ENCODE results near the gene TRAPPC5.
A peak's percentile ranks its signal among the peaks of the same experiment; 100 is the strongest.
"Not testable (repeated sequence)": the region's sequence is repeated elsewhere in the genome, so short reads cannot be mapped to it uniquely, and the experiment has no call there.

Gene TRAPPC5

GRCh38 chr19:7680606-7681339, at the start of gene TRAPPC5:
Gene TRAPPC5 (plus strand): TSS chr19:7680833. CDS start chr19:7682254, 1,421 bp downstream.
- peak; percentile 56 to 71 for DNase-seq (ENCODE audit: low read depth in 2 of 2, low spot score in 1 of 2)

- no peak for DNase-seq (ENCODE audit: low read depth in 2 of 2, low spot score in 1 of 2)
Measured at GRCh38 chr19:7631577-7631976, 49.1 kb upstream of the TRAPPC5 start.

- DNase-seq (ENCODE audit: low read depth in 2 of 2, low spot score in 1 of 2): no peak
Measured at GRCh38 chr19:7632340-7633203, 48.1 kb upstream of the TRAPPC5 start.

GRCh38 chr19:7633698-7634097, 46.9 kb upstream of the TRAPPC5 start, which contains the start of gene PCP2:
Gene PCP2 (minus strand): TSS chr19:7633719. CDS start chr19:7633457, 262 bp downstream.
- DNase-seq (ENCODE audit: low read depth in 2 of 2, low spot score in 1 of 2): no peak

- DNase-seq (ENCODE audit: low read depth in 2 of 2, low spot score in 1 of 2): no peak
Measured at GRCh38 chr19:7635670-7636069, 45.0 kb upstream of the TRAPPC5 start.

- DNase-seq (ENCODE audit: low read depth in 2 of 2, low spot score in 1 of 2): no peak
Measured at GRCh38 chr19:7636317-7636690, 44.3 kb upstream of the TRAPPC5 start.

- peak; percentile 81 to 87 for DNase-seq (ENCODE audit: low read depth in 2 of 2, low spot score in 1 of 2)
Measured at GRCh38 chr19:7636691-7637373, 43.8 kb upstream of the TRAPPC5 start, which contains the start of gene STXBP2. Gene STXBP2 (plus strand): TSS chr19:7637110. CDS start chr19:7637150, 40 bp downstream.

- no peak for DNase-seq (ENCODE audit: low read depth in 2 of 2, low spot score in 1 of 2)
Measured at GRCh38 chr19:7637374-7638256, 43.0 kb upstream of the TRAPPC5 start.

- DNase-seq (ENCODE audit: low read depth in 2 of 2, low spot score in 1 of 2): no peak
Measured at GRCh38 chr19:7638802-7639465, 41.7 kb upstream of the TRAPPC5 start.

GRCh38 chr19:7639863-7640348, 40.7 kb upstream of the TRAPPC5 start:
- DNase-seq (ENCODE audit: low read depth in 2 of 2, low spot score in 1 of 2): no peak

- no peak for DNase-seq (ENCODE audit: low read depth in 2 of 2, low spot score in 1 of 2)
Measured at GRCh38 chr19:7640803-7641202, 39.8 kb upstream of the TRAPPC5 start.

- no peak for DNase-seq (ENCODE audit: low read depth in 2 of 2, low spot score in 1 of 2)
Measured at GRCh38 chr19:7641290-7642276, 39.0 kb upstream of the TRAPPC5 start.

- no peak for DNase-seq (ENCODE audit: low read depth in 2 of 2, low spot score in 1 of 2)
Measured at GRCh38 chr19:7642295-7643030, 38.2 kb upstream of the TRAPPC5 start.

GRCh38 chr19:7643031-7643415, 37.6 kb upstream of the TRAPPC5 start:
- DNase-seq (ENCODE audit: low read depth in 2 of 2, low spot score in 1 of 2): no peak

GRCh38 chr19:7643629-7644549, 36.7 kb upstream of the TRAPPC5 start:
- DNase-seq (ENCODE audit: low read depth in 2 of 2, low spot score in 1 of 2): not testable (repeated sequence)

- DNase-seq (ENCODE audit: low read depth in 2 of 2, low spot score in 1 of 2): no peak
Measured at GRCh38 chr19:7644550-7644877, 36.1 kb upstream of the TRAPPC5 start.

- no peak for DNase-seq (ENCODE audit: low read depth in 2 of 2, low spot score in 1 of 2)
Measured at GRCh38 chr19:7645163-7645562, 35.5 kb upstream of the TRAPPC5 start.

Data from stimulated activated CD8-positive, alpha-beta memory T cell treated with anti-CD3 and anti-CD28 coated beads, Interleukin-4, amount 100 ng/mL, for 1 hour (primary cell).